GM19468 (cell line): ENCODE data around the gene SEC61A1.

Experiments
- ATAC-seq: cut with Tn5 transposase; IDR thresholded peaks from one replicate; pipeline ENCODE4 v1.9.1; 2021; ENCODE audit warnings: mild to moderate bottlenecking, moderate library complexity, moderate number of reproducible peaks; ENCODE audit not compliant: unreplicated experiment; ENCODE audit errors: extremely low read depth

Gene SEC61A1

DNA sequence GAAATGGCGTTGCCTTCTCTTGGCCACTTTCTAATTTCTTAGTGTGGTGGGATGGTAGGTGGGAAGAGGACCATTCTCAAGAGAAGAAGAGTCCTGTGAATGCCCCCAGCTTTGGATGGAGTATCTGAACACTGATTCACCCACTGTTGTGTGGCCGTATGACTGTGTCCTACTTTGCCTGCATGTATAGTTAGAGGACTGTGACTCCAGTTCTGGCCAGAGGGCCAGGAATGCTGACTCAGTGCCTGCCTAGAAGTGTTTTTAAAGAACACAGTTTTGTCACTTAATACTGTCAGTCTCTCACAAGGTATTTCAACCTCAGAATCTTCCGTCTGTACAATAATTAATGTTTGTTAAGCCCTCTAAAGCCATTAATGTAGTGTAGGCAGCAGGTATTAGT lies 2.1 kb downstream of the SEC61A1 start:
- no peak for ATAC-seq

DNA sequence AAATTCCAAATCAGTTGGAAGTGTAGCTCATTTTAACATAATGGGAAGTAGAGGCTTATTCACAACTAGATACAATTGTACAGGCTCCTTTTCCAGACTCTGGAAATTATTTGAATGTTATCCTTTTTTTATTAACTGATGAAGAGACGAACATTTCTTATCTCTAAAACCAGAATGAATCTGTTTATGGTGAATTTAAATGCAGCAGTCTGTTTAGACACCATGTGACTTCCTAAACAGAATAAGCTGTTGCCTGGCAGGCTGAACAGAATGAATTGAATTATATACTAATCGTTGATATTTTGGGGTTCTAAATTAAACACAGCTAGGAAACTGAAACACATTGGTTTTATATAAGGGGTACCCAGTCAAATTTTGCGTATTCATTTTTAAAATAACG lies 4.0 kb downstream of the SEC61A1 start:
- ATAC-seq, result no peak

DNA sequence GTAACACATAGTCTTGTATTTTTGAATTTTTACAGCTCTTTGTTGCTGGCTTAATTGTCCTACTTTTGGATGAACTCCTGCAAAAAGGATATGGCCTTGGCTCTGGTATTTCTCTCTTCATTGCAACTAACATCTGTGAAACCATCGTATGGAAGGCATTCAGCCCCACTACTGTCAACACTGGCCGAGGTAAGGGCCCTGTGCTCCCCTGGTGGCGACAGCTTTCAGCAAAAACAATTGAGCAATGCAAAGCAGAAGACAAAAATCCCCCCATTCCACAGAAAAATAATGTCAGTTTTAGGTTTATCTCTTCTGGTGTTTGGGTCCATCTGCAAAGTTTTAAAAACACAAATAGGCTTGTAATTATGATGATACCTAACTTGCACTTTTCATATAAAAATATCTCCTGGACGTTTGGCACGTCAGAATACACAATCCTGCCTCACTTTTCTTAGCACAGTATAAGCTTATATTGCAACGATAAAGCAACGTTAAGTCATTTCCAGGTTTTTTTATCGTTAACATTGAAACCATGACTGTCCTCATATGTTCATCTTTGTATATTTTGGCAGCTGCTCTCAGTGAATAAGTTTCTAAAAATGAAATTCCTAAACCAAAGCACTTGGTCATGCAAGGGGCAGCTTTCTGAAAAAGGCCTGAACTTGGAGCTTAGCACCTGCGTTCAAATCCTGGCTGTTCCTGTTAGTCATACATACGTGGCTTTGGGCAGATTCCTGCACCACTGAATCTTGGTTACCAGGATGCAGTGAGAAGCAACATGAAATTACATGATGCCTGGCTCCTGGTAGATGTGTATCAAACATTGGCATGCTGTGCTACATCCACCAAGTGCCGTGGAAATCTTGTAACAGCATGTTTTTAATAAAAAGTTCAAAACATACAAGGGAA lies 8.5 kb downstream of the SEC61A1 start:
- no peak for ATAC-seq

DNA sequence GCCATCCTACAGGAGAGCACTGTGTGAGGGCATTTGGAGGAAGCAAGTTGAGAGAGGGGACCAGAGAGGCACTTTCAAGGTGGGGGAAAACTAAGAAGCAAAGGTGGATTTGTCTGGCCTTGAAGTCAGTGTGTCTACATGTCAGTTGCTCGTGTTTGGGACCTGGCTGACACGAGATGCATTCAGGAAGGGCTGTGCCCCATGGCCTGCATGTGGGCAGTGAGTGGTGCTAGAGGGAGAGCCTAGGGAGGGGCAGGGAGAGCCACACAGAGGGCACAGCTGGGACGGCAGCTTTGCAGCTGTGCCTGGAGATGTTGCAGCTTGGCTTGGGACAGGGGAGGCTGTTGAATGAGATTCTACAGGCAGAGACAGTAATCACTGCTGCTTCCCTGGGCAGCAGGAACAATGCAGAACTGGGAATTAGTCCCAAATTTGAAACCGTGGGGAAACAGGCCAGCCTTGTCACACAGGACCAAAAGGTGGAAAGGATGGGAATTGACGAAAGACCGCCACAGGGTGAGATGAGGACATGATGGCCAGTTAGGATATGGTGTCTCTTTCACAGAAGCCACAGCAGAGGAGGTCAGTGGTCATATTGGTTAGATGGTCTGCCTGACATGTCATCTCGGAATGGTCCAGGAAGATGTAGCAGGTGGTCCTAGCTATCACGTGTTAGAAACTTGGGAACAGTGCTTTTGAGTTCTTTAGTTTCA lies 10.0 kb downstream of the SEC61A1 start:
- no peak for ATAC-seq

DNA sequence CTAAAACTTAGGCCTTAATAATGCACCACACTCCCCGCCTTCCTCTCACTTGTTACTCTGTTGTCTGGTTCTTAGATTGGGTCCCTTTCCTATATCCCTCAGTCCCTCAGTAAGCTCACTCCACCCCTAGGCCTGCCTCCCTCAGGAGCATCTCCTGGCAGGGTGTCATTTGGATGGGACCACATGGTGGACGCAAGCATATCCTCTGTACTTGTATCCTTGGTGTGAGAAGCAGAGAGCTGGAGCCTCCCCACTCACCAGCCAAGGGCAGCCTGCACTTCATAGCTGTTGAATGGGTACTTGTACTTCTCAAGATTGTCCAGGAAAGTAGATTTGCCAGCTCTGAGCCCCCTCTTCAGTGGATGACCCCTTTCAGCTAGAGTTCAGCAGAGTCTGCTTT lies 11.6 kb downstream of the SEC61A1 start:
- no peak for ATAC-seq

DNA sequence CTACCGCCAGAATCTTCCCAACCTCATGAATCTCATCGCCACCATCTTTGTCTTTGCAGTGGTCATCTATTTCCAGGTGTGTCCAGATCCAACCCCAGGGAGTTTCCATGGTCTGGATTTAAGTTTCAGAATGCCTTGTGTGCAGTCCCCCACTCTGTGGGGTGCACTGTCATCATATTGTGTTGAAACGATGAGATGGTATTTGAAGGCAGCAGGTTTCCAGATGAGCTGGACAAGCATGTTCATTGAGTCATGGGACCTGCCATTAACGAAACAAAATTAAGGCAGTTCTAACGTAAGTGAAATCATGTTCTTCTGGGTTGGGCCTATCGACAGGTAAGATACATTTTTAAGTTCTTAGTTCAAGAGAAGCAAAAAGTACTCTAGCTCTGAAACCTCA lies 12.7 kb downstream of the SEC61A1 start:
- no peak for ATAC-seq

DNA sequence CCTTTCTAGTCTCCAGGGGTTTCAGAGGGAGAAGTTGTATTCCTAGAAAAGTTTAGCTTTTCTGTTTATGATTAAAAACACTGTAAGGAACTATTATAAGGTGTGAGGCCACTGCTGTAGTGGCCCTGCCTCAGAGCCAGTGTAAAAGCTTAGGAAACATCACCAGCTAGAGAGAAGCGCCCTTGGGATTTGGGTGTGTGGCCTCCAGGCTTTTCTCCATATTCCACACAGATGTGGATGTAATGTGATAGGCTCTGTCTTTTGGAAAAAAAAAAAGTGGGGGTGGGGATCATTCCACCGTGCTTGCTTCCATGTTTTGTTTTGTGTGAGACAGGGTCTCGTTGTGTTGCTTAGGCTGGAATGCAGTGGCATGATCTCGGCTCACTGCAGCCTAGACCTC lies 13.9 kb downstream of the SEC61A1 start:
- no peak for ATAC-seq

DNA sequence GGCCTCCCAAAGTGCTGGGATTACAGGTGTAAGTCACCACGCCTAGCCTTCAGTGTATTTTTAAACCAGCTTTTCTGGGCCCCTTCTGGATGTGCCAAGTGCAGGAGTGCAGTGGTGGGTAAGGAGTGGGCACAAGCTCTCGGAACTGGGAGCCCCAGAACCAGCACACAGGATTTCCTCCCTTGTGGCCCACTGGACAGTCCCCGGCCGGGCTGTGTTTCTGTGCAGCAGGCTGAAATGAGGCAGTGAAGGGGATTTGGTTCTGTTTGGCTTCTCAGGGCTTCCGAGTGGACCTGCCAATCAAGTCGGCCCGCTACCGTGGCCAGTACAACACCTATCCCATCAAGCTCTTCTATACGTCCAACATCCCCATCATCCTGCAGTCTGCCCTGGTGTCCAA lies 14.4 kb downstream of the SEC61A1 start:
- ATAC-seq, result no peak

DNA sequence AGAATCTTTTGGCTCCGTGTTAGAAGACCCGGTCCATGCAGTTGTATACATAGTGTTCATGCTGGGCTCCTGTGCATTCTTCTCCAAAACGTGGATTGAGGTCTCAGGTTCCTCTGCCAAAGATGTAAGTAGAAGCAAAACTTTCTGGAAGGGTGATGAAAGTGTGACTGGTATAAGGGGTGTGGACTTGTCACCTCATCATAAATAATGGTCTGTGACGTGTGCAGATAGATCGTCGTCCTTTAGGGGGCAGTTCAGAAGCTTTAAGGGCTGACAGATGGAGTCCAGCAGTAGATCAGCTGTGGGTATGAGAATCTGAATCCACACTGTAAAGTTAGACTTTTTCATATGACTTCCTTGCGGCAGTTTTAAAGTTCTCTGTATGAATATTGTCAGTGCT lies 15.3 kb downstream of the SEC61A1 start:
- ATAC-seq, result no peak

DNA sequence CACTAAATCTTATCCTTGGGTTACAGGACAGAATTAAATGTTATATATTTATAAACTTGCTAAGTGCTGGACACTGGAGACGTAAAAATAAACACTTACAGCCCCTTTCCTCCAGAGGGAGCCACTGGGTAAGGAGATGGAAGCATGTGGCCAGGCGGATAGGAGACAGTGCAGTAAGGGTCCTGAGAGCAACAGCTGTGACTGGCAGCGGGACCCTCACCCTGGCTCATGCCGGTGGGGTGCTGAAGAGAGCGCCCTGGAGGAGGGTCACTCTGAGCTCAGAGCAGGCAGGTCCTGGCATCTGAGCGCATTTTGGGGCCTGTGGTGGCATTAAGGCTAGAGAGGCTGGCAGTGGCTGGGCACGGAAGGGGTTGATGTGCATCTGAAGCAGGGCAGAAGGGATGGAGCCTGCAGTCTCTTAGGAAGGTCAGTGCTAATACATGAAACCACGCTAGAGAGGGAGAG lies 16.0 kb downstream of the SEC61A1 start:
- ATAC-seq, result no peak

DNA sequence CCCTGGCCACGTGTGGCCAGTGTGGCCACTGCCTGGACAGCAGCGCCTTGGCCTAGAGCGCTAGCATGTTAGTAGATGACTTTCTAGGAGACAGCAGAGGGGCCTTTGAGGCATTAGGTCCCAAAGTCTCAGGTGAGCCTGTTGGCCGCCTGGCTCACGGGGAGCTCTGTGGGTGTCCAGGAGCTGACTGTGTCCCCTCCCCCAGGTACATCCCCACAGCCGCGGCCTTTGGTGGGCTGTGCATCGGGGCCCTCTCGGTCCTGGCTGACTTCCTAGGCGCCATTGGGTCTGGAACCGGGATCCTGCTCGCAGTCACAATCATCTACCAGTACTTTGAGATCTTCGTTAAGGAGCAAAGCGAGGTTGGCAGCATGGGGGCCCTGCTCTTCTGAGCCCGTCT lies 17.0 kb downstream of the SEC61A1 start:
- ATAC-seq, result no peak

DNA sequence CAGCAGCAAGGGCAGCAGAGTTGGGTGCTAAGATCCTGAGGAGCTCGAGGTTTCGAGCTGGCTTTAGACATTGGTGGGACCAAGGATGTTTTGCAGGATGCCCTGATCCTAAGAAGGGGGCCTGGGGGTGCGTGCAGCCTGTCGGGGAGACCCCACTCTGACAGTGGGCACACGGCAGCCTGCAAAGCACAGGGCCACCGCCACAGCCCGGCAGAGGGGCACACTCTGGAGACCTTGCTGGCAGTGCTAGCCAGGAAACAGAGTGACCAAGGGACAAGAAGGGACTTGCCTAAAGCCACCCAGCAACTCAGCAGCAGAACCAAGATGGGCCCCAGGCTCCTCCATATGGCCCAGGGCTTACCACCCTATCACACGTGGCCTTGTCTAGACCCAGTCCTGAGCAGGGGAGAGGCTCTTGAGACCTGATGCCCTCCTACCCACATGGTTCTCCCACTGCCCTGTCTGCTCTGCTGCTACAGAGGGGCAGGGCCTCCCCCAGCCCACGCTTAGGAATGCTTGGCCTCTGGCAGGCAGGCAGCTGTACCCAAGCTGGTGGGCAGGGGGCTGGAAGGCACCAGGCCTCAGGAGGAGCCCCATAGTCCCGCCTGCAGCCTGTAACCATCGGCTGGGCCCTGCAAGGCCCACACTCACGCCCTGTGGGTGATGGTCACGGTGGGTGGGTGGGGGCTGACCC lies 18.8 kb downstream of the SEC61A1 start:
- ATAC-seq, result no peak

DNA sequence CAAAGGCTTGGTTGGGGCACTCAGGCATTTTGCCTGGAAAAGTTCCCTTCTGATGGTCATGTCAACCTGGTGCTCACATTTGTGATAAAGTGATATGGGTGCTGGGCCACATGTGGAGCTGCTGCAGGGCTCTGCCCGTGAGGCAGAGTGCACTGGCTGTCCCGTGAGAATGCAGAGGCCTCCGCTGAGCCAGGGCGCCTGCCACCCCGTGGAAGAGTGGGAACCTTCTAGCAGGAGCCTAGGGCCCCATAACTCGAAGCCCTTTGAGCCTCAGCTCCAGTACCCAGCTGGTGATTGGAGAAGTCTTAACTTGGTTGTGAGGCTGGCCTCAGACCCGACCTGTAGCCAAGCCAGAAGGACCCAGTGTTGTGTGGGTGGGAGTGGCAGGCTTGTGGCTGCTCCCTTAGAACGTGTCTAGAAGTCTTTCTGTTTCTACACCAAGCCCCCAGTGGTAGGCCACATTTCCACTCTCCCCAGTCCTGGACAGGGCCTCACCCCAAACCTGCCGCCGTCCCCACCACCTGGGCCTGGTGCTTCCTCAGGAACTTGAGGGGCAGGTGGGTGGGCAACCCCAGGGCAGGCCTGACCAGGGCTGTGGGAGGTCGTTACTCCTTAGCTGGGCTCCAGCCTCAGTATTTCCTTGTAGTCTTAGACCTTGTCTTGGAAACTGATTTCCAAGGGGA lies 19.7 kb downstream of the SEC61A1 start:
- ATAC-seq, result no peak

DNA sequence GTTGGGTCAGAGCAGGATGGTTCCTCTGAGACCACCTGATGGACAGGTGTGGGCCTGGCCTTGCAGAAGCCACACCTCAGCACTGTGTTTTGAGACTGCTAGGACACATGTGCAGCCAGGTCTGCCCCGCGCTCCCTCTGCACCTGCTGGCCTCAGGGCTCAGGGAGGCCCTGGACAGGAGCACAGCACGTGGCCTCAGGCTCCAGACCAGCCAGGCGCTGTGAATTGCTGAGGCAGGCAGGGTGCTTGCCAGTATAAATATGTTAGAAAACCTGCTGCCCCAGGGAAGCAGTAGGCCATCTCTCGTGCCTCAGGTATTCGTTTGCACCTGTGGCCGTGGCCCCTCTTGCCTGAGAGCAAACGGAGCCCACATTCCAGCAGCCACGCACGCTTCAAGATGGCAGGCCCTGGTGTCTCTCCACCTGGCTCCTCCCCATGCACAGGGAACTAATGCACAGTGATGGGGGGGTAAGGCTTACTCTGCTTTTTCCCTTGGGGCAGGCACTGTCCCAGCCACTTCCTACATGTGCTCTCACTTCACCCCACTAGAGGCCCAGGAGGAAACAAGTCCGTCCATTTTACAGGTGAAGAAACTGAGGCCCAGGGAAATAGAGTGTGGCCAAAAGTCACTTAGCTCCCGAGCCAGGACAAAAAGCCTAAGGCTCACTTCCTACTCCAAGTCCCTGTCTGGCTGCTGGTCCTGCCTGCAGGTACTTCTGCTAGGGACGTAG lies 20.4 kb downstream of the SEC61A1 start:
- no peak for ATAC-seq

DNA sequence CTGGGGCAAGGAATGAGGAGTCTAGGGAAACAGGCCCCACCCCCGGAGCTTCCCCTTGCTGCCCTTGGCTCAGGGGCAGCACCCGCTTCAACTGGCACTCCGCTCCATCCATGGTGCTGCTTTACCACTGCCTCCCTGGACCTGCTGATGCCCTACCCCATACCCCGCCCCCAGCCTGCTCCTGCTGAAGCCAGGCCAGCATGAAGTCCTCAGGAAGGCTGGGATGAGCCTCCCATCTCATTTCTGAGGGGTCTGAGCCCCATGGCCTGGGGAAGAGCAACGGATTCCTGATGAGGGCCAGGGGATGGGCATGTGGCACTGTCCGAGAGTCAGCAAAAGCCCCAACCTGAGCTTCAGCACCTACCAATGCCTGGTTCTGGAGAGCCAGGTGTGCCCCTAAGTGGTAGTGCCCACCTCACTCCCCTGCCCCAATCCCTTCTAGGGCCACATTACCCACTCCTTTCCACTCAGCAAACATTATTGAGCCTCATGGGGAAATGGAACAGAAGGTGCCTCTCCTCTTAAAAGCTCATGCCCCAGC lies 21.0 kb downstream of the SEC61A1 start:
- ATAC-seq, result no peak

DNA sequence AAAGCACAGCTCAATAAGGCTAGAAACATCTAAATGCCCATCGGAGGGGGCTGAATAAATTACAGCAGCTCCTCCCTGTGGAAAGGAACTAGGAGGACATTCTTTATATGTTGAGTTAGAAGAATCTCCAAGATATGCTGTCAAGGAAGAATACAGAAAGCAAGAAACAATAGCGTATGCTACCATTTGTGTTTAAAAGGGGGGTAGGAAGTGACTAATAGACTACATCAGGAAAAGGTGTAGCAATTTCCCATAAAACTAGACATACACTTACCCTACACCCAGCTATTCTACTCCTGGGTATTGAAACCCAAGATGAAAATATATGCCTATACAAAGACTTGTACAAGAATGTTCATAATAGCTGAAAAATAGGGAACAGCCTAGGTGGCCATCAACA lies 21.6 kb downstream of the SEC61A1 start:
- ATAC-seq, result no peak

DNA sequence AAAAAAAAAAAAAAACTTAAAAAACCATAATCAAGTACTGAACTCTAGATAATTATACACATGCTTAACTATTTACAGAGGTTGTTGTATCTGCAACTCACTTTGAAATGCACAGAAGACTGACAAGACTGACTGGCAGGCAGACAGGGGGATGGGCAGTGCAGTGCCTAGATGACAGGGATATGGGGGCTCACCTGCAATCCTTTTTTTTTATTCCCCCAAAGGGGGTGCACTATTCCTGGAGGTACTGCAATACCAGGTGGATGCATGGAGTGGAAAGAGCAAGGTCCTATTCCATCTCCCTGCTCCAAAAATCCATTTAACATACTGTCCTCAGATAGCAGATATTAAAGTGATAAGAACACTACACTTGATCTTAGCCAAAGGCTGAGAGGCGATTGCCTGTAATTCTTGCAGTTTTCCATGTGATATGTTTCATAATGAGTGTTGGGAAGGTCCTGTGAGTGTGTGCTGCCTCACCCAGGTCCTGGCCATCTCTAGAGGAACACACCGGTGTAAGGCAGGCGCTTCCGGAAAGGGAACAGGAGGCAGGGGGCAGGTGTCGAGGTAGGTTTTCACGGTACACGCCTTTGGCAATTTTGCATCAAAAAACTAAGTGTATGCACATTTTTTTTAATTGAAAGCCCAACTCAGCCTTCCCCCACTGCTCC lies 22.7 kb downstream of the SEC61A1 start:
- ATAC-seq, result no peak

DNA sequence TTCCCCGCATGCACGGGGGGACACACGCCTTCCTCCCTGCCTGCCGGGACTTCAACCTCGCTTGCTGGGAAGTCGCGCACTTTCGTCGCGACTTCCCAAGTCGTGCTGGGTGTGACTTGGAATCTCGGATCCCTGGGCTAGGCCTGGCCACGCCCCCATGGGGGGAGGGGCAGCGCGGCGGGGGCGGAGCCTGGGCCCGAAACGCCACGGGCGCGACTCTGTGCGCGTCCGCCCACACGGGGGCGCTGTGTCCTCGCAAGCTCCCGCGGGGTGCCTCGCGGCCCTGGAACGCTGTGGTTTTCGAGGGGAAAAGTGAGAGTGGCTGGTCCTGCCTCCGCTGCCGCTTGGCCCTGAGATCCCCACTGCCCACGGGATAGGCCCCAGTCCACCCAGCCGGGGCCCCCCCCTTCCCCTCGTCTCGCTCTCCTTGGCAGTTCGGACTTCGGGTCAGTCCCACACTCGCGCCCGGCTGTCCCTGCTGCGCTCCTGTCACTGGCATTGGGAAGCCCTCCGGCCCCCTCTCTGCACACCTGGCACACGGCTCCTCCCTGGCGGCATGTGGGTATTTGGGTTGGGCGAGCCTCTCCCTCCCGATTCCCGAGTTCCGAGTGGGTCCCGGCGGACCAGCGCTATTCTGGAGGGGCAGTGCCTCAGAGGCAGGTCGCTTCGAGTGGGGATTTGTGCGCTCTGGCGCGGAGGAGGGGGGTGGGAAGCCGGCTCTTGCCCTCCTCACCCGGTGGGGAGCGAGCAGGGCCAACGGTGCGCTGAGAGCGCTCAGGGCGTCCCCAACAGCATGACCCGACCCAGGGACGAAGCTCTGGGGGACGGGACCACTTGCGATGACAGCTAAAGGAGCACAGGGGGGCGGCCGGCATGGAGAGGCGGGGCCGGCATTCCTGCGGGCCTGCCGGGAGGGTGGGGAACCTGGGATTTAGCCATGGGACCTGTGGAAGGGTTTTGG lies 23.6 kb downstream of the SEC61A1 start:
- no peak for ATAC-seq
